Spleen (tissue), 11 donors: Measurements from ENCODE around the gene SPATA3. TPM values are rescaled to one million over a fixed set of nuclear protein-coding genes. Genes with fewer than 3 reads are reported as not detected.

Source experiments
- DNase-seq: peaks from one replicate; pipeline ENCODE4 v3.0.0-alpha.2; 2020
- H3K27ac ChIP-seq, 8 donors: fragments of 200-600 bp; sonication (generic) in 7 of 8; 1 replicate in 4 of 8; 2 replicates in 4 of 8; pipeline versions ENCODE4 v1.5.0 to v1.8.0; 2016 to 2021; ENCODE audit warnings: inconsistent platforms in 4 of 8, mild to moderate bottlenecking in 4 of 8, moderate library complexity in 1 of 8
- H3K27me3 ChIP-seq, 7 donors: fragments of 200-600 bp; sonication (generic) in 6 of 7; replicated peaks in 1 of 7; 1 replicate in 4 of 7; 2 replicates in 3 of 7; pipeline versions ENCODE4 v1.5.0 to v1.8.0; 2016 to 2021; ENCODE audit warnings: inconsistent platforms in 3 of 7, mild to moderate bottlenecking in 1 of 7
- H3K36me3 ChIP-seq, 6 donors: fragments of 200-600 bp; sonication (generic) in 5 of 6; 1 replicate in 4 of 6; 2 replicates in 2 of 6; pipeline versions ENCODE4 v1.5.0 to v1.8.0; 2016 to 2021; ENCODE audit warnings: inconsistent platforms in 2 of 6
- H3K4me1 ChIP-seq, 6 donors: fragments of 200-600 bp; sonication (generic) in 5 of 6; 1 replicate in 3 of 6; 2 replicates in 3 of 6; pipeline versions ENCODE4 v1.5.0 to v1.8.0; 2016 to 2021; ENCODE audit warnings: inconsistent platforms in 3 of 6
- H3K4me3 ChIP-seq, 8 donors: fragments of 200-600 bp; sonication (generic) in 7 of 8; 1 replicate in 4 of 8; 2 replicates in 4 of 8; pipeline versions ENCODE4 v1.5.0 to v1.8.0; 2016 to 2021; ENCODE audit warnings: inconsistent platforms in 4 of 8, mild to moderate bottlenecking in 4 of 8, moderate library complexity in 2 of 8
- H3K9me3 ChIP-seq, 8 donors: fragments of 200-600 bp; sonication (generic) in 7 of 8; 1 replicate in 4 of 8; 2 replicates in 4 of 8; pipeline versions ENCODE4 v1.5.0 to v1.8.0; 2016 to 2021; ENCODE audit warnings: inconsistent platforms in 4 of 8
- POLR2A ChIP-seq, 3 donors: fragments of 450-650 bp; IDR thresholded peaks; one replicate each; pipeline ENCODE4 v1.5.1; 2017; ENCODE audit warnings: antibody characterized with exemption in 3 of 3, mild to moderate bottlenecking in 1 of 3
- POLR2AphosphoS5 ChIP-seq, 3 donors: sonication (generic); formaldehyde crosslinking; IDR thresholded peaks; one replicate each; pipeline ENCODE4 v1.5.1; 2017; ENCODE audit warnings: antibody characterized with exemption in 3 of 3
- WGBS, 5 donors: extraction: QIAGEN DNeasy Blood & Tissue Kit in 3 of 5; methylation state at CpG; one replicate each; pipeline versions ENCODE4 v1.1.5 to v1.1.7; 2013 to 2018; 5-methylcytosine and 5-hydroxymethylcytosine counted together
- intact Hi-C: fragments of 100-400 bp; cut with DNase I; formaldehyde crosslinking; loops from one replicate; pipeline ENCODE4 v1.15.0; 2023; ENCODE audit warnings: low total_unique reads
- polyA plus RNA-seq, 3 donors: library from polyadenylated mRNA; stranded (reverse); fragments of 200-250 nt; gene quantifications; one replicate each; pipeline ENCODE4 v1.2.1, GENCODE V29; 2013
- total RNA-seq, 7 donors: library from RNA; depleted of rRNA in 3 of 7; stranded (reverse); fragments of >200 nt in 3 of 7; fragmentation: NEBNext Ultra II Directional in 4 of 7; extraction: Animal tissue kit (Norgen Biotek cat#: 25700) in 4 of 7; gene quantifications; one replicate each; pipeline versions ENCODE4 v1.1.0 to v1.2.1, GENCODE V29; 2016 to 2021
- TF ChIP-seq, protein P1 (sequence below), 11 experiments: fragments of 200-600 bp in 7 of 11; fragments of 450-650 bp in 4 of 11; sonication (generic) in 4 of 11; IDR thresholded peaks in 8 of 11; conservative IDR thresholded peaks in 3 of 11; 1 replicate in 7 of 11; 2 replicates in 4 of 11; pipeline versions ENCODE4 v1.4.0 to v1.8.0; 2016 to 2021; ENCODE audit warnings: antibody characterized with exemption in 11 of 11, inconsistent platforms in 4 of 11, mild to moderate bottlenecking in 1 of 11
- donor health status: healthy with polysubstance abuse.
- donor health status: DM: no; HTN: no; CAD: no; lungs with moderate emphysema.
- donor health status: DM: no; HTN: no; CAD: no.
- donor health status: Bipolar disorder and iron deficiency.
- donor health status: healthy.
- donor health status: DM: no; HTN: no; CAD: no.
- donor health status: DM: yes; HTN: yes; CAD: no.

The SPATA3 gene
- total and polyA plus RNA-seq, 10 donors, result not detected

DNA sequence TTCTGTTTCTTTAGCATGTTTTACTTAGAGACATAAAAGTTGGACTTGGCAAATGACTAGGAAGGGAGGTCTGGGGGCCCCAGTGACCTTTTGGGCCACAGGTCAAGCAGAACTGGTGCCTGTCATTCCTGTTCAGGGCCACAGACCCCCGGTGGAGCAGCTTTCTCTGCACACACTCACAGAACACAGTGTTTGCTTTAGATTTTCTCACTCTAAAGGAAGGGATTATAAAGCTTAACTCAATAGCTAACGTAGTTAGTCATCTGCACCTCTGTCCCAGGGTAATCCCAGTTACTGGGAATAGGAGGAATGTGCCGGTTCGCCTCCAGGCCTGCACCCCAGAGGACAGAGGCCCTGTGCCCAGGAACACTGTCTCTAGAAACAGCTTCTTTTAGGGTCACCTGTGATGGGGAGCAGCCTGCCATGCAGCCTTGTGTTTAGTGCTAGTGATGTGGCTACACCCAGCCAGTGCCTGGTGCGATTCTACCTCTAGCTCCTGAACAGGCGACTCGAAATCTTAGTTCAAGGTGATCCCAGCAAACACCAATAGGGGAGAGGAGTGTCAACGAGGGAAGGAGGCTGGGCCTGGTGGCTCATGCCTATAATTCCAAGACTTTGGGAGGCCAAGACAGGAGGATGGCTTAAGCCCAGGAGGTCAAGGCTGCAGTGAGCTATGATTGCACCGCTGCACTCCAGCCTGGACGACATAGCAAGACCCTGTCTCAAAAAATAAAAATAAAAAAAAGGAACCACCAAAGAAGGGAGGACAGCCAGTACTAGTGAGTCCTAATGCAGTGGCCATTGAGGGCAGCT lies 11.6 kb downstream of the SPATA3 start:
- no peaks in the 10 kb centered on the region for H3K4me1 ChIP-seq
- TF ChIP-seq, protein P1, sequence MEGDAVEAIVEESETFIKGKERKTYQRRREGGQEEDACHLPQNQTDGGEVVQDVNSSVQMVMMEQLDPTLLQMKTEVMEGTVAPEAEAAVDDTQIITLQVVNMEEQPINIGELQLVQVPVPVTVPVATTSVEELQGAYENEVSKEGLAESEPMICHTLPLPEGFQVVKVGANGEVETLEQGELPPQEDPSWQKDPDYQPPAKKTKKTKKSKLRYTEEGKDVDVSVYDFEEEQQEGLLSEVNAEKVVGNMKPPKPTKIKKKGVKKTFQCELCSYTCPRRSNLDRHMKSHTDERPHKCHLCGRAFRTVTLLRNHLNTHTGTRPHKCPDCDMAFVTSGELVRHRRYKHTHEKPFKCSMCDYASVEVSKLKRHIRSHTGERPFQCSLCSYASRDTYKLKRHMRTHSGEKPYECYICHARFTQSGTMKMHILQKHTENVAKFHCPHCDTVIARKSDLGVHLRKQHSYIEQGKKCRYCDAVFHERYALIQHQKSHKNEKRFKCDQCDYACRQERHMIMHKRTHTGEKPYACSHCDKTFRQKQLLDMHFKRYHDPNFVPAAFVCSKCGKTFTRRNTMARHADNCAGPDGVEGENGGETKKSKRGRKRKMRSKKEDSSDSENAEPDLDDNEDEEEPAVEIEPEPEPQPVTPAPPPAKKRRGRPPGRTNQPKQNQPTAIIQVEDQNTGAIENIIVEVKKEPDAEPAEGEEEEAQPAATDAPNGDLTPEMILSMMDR (IDR thresholded peaks at IDR 0.05 in 8 of 11, conservative IDR thresholded peaks at IDR 0.05 in 3 of 11), result no peak
- TF ChIP-seq POLR2AphosphoS5 (IDR thresholded peaks at IDR 0.05) (no peak), POLR2A (IDR thresholded peaks at IDR 0.05) (no peak)
- no peak for DNase-seq
- no peaks in the 10 kb centered on the region for H3K9me3 ChIP-seq
- intact Hi-C loops, result no loop called here
- 71 to 85% (median 77%) methylated on average over 7 to 10 of the region's 10 CpGs for WGBS, 5 donors
- no peaks in the 10 kb centered on the region for H3K36me3 ChIP-seq
- H3K4me3 ChIP-seq, result no peak overlapping the region
- H3K27me3 ChIP-seq, result peaks cover 0 to 33% (median 0%) of the 10 kb centered on the region in 7 donors
- no peak overlapping the region for H3K27ac ChIP-seq

DNA sequence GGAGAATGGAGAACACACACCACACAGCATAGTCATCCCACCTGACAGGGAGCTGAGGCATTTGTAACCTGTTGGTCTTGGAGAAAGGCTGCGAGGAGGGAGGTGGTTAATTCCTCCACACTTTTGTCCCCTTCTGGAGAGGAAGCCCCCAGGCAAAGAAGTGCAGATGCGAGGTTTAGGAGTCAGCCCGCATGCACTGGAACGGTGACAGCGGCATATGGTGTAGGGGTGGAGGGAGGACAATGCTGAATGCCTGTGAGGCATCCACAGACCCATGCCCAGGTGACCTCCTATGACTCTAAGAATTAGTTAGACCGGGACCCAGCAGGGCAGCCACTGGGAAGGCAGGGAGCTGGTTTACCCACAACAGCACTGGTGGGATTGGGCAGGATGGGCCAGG lies 12.2 kb downstream of the SPATA3 start:
- 76 to 91% (median 87%) methylated on average over 6 of the region's 6 CpGs for WGBS, 5 donors
- Histone ChIP-seq H3K27me3 (peaks cover 0 to 31% (median 0%) of the 10 kb centered on the region in 7 donors), H3K27ac (no peak overlapping the region), H3K4me1 (no peaks in the 10 kb centered on the region), H3K4me3 (no peak overlapping the region), H3K9me3 (no peaks in the 10 kb centered on the region), H3K36me3 (no peaks in the 10 kb centered on the region)
- intact Hi-C loops, result no loop called here
- no peak for TF ChIP-seq POLR2A (IDR thresholded peaks at IDR 0.05)
- TF ChIP-seq, protein P1 (IDR thresholded peaks at IDR 0.05 in 8 of 11, conservative IDR thresholded peaks at IDR 0.05 in 3 of 11), result no peak
- TF ChIP-seq POLR2AphosphoS5 (IDR thresholded peaks at IDR 0.05), result no peak
- no peak for DNase-seq

DNA sequence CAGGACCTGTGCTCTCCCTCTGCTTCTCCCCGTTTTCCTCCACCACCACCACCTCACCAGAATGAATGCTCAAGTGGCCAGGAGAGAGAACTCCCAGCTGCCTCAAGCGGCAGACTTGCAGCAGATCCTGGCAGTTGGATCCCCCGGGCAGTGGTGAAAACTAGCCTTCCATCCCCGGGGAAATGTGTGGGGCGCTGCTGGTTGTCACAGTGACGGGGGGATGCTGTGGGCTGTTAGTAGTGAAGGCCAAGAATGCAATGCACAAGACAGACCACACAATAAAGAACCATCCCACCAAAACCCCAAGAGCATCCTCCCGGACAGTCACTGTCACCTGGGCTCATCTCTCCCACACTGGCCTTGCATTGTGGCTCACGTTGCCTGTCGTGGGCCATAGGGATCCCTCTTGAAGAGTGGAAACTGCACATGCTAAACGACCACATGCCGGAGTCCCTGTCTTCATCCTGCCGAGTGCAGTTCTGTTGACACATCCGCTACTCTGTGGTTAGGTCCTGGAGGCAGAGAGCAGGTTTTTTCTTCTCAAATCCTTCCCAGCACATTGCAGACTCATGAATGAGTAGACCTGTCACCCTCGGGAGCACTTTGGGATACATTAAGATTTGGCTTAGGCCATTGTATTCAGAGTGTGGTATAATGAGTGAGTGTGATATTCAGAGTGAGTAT lies 13.5 kb downstream of the SPATA3 start:
- Histone ChIP-seq H3K4me3 (no peak overlapping the region), H3K9me3 (no peaks in the 10 kb centered on the region), H3K36me3 (no peaks in the 10 kb centered on the region), H3K27ac (no peak overlapping the region), H3K4me1 (no peaks in the 10 kb centered on the region), H3K27me3 (peaks cover 0 to 33% (median 0%) of the 10 kb centered on the region in 7 donors)
- no peak for DNase-seq
- WGBS, 5 donors, result 67 to 77% (median 74%) methylated on average over 14 of the region's 14 CpGs
- intact Hi-C loops, result no loop called here
- TF ChIP-seq POLR2AphosphoS5 (IDR thresholded peaks at IDR 0.05), result no peak
- TF ChIP-seq POLR2A (IDR thresholded peaks at IDR 0.05), result no peak
- TF ChIP-seq, protein P1 (IDR thresholded peaks at IDR 0.05 in 8 of 11, conservative IDR thresholded peaks at IDR 0.05 in 3 of 11), result no peak

- 44 to 96% (median 82%) methylated on average over 2 of the region's 2 CpGs for WGBS, 5 donors
- H3K9me3 ChIP-seq, result no peaks in the 10 kb centered on the region
- intact Hi-C loops, result no loop called here
- no peak for DNase-seq
- H3K4me3 ChIP-seq, result no peak overlapping the region
- no peaks in the 10 kb centered on the region for H3K36me3 ChIP-seq
- no peak for TF ChIP-seq POLR2AphosphoS5 (IDR thresholded peaks at IDR 0.05)
- TF ChIP-seq, protein P1 (IDR thresholded peaks at IDR 0.05 in 8 of 11, conservative IDR thresholded peaks at IDR 0.05 in 3 of 11), result no peak
- TF ChIP-seq POLR2A (IDR thresholded peaks at IDR 0.05), result no peak
- H3K27me3 ChIP-seq, result peaks cover 0 to 41% (median 0%) of the 10 kb centered on the region in 7 donors
- no peaks in the 10 kb centered on the region for H3K4me1 ChIP-seq
- no peak overlapping the region for H3K27ac ChIP-seq
These were observed 14.3 kb downstream of the SPATA3 start for GRCh38 chr2:231010201-231010730.
